ENCODE results near the gene PPM1F.
A peak's percentile ranks its signal among the peaks of the same experiment; 100 is the strongest.

Gene PPM1F, protein sequence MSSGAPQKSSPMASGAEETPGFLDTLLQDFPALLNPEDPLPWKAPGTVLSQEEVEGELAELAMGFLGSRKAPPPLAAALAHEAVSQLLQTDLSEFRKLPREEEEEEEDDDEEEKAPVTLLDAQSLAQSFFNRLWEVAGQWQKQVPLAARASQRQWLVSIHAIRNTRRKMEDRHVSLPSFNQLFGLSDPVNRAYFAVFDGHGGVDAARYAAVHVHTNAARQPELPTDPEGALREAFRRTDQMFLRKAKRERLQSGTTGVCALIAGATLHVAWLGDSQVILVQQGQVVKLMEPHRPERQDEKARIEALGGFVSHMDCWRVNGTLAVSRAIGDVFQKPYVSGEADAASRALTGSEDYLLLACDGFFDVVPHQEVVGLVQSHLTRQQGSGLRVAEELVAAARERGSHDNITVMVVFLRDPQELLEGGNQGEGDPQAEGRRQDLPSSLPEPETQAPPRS

DNA sequence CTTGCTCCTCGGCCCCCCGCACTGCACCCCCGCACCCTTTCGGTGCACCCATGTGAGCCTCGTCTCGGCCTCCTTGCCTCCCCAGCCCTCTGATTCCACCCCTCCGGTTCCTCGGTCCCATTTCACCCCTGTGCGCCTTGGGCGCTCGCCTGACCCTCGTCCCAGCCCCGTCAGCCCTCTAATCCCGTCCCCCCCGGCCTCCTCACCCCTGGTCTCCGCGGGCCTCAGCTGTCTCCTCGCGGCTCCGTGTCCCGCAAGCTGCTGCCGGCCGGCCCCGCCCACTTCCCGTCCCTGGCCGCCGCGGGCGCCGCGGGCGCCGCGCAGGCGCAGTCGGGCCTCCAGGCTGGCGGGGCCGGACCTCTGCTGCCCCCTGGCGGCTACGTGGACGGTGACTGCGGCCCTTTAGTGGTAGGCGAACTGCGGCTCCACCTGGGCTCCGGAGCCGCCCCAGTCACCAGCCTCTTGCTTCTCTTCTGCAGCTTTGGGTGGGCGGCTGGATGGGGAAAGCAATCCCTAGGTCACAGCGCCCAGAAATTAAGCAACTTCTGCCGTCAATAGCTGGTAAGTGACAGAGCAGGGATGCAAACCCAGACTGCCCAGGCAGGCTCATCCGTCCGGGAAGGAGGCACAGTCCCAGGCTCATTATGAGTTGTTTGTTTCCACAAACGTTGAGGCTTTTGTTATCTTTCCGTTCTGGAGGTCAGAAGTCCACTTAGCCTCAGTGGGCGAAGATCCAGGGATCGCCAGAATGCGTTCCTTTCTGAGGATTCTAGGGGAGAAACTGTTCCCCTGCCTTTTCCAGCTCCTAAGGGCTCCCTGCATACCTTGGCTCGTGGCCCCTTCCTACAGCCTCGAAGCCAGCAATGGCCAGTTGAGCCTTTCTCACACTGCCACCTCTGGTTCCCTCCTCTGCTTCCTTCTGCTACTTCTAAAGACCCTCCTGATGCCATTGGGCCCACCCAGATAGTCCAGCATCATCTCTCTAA, at the start of gene PPM1F:
Gene PPM1F, minus strand, starts transcription at position 263 of the 986 bp plus-strand sequence. CDS start 6,800 bp downstream, outside the sequence.
- DNase-seq, result peak; percentile 91

DNA sequence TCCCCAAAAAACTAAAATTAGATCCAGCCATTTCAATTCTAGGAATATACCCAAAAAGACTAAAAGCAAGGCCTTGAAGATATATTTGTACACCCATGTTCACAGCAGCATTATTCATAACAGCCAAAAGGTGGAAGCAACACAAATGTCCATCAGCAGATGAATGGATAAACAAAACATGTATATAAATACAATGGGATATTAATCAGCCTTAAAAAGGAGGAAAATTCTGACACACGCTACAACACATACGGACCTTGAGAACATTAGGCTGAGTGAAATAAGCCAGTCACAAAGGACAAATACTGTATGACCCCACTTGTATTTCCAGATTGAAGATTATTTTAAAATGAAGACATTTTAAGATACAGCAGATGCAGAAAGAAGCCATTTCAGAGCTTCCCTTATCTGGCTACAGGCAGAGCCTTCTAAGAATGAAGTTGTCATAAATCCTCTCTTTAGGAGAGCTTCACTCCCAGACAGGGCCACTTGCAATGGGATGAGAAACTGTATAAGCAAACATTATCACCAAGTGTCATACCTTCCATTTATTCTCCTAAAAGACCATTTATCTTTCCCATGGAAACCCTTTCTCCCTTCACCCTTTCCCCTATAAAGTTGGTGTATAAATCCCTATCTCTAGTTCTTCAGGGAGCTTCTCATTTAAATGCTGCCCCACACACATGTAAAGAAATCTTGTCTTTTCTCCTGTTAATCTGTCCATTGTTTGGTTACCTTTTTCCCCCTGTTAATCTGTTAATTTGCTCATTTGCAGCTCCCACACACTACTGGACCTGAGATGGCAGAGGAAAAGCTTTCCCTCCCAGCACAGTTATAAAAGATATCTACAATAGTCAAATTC, 49.2 kb upstream of the PPM1F start:
- DNase-seq, result no peak

DNA sequence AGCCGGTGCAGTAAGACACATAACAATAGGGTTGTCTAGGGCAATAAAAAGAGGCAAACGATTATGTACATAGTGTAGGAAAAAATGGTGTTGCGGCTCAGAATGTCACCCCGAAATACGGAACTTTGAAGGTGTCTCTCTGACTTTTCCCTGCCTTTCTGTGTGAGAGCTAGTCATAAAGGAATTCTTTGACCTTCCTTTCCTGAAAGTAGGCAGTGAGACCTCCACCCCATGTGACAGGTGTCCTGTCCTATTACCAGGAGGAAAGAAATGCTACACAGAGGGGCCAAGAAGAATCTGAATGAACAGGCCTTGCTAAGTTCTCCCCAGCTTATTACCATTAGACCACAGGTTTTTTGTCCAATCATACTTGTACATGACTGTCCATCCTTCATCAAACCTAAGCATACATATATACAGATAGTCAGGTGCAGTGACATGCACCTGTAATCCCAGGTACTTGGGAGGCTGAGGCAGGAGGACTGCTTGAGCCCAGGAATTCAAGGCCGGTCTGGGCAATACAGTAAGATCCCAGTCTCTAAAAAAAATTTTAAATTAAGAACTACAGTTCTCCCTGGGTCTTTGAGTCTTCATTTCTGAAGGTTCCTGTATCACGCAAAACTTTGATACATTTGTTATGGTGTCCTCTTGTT, 46.1 kb upstream of the PPM1F start:
- DNase-seq, result no peak

DNA sequence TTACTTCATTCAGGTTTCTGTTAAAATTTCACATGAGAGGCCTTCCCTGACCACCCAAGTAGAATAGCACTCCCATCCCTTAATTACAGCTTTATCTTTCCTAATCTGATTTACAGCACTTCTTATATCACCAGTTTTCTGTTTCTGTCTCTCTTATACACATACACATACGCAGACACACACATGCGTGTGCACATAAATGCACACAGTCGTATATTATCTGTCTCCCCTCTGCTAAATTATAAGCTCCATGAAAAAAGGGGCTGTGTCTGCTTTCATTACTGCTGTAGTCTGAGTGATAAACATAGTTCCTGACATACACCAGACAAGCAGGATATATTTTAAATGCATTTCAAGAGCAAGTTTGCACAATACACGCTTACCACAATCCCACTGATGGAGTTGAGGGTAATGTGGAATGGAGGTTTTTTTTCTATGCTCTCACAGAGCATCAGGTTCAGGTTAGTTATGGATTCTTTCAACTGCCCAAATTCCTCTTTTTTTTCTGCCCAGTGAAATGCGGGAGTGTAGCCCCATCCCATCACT, 43.6 kb upstream of the PPM1F start:
- DNase-seq, result no peak

DNA sequence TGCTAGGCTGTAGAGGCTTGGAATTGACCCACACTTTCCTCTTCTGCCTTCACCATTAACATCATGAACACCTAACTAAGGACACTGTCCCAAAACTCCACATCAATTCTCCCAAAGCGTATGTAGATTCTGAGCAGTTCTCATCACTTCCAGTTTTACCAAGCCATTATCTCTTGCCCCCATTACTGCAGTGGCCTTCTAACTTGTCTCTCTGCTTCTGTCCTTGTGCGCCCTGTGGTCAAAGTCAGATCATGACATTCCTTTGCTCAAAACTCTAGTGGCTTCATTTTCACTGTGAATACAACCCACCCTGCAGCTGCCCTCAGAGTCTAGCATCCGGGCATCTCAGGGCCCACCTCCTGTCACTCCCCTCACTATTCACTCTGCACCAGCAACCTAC, 43.0 kb upstream of the PPM1F start:
- DNase-seq, result no peak

DNA sequence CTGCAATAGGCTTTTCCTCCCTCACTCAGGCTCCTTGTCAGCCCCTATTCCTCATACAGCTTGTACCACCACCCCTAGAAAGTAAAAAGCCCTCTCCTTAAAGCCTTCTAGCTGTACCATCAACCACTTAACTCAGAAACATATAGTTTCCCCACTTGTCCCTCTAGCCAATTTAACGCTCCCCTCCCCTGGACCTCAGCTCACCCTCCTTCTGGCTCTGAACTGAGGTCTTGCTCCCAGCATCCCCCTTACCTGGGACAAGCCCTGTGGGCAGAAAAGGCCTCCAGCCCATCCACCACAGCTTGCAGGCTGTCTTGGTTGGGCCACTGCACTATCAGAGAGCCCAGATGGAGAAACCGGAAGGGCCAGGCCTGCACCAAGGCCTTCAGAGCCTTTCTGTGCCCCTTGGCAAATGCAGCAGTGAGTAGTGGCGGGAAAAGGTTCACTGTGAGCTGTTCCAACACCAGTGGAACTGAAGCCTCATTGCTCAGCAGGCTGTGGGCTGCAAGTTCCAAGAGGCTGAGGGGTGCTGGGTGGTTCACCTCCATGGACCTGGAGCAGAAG, 42.3 kb upstream of the PPM1F start:
- no peak for DNase-seq

DNA sequence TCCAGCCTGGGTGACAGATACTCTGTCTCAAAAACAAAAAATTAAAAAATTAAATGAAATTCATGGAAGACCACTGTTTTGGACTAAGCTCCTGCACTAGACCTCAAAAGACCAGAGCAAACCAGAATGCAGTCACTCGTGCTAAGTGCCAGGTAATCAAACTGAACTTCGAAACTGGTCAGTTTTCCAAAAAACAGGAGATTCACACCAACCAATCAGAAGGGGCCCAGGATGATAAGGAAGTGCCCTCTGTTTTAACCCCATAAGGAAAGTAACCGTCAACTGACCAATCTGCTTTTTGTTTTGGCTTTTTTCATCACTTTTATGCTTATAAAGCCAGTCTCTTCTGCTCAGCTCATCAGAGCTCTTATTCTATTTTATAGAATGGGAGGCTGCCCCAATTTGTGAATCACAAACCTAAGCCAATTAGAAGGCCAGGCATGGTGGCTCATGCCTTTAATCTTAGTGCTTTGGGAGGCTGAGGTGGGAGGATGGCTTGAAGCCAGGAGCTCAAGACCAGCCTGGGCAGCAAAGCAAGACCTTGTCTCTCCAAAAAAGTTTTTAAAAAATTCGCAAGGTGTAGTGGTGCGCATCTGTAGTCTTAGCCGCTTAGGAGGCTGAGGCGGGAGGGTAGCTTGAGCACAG, 40.1 kb upstream of the PPM1F start:
- DNase-seq, result no peak

DNA sequence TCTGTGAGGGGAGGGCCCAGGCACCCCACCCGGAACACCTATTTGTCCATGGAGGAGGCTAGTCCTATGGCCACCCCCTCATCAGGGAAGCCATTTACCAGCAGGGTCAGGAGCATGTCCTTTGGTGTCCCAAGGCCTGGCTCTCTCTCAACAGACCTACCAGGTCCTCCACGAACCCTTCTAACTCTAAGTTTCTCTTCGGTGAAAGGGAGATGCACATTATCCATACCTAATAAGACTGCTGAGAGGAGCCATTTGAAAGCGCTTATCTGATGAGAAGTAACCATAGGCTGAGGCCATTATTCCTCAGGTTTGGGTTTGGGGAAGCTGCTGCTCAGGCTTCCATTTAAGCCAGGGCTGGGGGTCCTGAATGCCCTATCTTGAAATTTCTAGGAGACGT, 39.1 kb upstream of the PPM1F start:
- DNase-seq, result no peak

DNA sequence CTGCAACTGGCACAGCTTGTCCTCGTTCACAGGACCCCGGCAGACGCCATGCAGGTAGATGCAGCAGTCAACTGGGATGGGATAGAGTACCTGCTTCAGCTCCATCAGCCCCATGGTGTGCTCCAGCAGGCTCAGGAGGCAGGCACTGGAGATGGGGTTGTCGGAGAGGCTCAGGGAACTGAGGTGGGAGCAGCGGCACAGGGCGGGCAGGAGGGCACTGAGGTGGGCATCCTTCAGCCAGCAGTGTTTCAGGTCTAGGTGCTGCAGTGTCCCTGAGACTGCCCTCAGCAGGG, 38.6 kb upstream of the PPM1F start:
- no peak for DNase-seq

DNA sequence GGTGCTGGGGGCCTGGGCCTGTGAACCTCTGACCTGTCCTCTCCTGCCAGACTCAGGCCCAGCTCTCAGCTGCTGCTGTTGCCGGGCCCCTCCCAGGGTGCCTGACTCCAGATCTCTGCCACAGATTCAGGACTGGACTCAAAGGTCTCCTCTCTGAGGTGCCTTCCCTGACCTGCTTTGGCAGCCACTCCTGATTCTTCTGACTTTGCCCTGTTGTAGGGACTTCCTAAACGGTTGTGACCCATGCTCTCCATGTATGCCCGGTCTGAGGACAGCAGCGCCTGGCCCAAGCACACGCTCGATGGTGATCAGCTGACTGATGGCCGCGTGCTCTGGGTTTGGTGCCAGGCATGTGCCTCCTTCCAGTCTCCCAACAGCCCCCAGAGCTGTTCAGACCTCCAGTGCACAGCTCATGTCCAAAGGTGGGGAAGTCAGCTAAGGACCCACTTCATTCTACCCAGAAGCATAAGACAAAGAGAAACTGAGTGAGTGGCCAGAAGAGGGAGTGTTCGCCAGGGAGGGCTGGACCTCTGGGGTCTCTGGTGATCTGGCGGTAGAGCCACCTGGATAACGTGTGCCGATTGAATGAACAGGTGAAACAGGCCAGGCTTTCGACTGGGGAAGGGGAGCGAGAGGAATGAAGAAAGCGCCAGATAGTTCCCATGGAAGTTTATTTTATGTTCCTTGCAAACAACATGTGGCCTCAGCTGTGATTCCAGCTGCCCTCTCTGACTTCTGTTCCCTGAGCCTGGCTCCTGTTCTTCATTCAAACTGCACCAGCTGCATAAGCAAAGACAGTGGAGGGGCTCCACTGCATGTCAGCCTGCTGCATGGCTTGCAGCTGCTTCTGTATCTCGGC, 38.0 kb upstream of the PPM1F start:
- no peak for DNase-seq

DNA sequence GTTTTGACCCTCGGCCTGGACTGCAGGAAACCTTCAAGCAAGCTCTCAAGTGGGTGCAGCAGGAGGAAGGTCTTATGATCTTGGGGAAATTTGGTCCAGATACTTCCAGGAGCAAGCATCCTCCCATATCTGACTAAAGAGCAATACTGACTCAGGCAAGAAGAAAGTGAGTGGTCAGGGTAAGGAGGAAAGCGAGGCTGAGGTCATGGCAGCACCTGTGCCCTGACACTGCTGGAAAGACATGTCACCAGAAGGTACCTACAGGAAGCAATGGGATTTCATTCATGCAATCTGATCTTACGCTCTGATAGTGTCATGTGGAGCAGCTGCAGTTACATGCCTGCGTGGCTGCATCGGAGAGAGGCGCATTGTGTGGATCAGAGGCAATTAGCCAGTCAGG, 36.4 kb upstream of the PPM1F start:
- no peak for DNase-seq

DNA sequence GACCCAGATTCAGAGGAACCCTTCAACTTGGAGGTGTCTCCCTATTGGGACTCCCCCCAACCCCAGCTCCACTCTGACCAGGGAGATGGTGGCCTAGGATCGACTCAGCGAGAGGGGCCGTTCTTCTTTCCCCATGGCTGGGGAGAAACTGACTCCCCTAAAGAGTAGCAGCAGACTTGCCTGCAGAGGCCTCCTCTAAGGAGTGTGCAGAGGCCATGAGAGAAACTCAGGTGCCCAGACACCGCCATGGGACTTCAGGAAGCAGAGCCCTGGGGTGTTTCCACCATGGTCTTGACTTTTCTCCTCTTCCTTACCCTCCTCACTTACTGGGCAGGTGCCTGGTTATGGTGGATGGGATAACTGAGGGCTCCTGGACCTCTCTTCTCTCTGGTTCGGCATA, 32.6 kb upstream of the PPM1F start:
- no peak for DNase-seq

DNA sequence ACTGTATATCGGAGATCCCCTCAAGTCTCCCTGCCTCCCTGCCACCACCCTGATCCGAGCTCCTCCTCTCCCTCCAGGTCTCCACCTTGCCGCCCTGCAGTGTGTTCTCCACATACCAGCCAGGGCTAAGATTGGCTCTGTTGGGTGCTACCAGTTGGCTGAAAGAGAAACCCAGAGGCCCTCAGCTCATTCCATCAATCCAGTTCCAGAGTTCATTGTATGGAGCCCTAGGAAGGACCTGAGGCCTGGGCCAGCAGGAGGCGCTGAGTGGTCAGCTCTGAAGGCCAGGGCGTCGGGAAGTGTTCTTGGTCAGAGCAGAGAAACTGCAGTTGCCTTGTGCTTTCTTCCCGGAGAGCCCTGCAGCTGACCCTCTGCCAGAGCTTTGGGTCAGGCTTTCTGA, 32.1 kb upstream of the PPM1F start:
- no peak for DNase-seq

DNA sequence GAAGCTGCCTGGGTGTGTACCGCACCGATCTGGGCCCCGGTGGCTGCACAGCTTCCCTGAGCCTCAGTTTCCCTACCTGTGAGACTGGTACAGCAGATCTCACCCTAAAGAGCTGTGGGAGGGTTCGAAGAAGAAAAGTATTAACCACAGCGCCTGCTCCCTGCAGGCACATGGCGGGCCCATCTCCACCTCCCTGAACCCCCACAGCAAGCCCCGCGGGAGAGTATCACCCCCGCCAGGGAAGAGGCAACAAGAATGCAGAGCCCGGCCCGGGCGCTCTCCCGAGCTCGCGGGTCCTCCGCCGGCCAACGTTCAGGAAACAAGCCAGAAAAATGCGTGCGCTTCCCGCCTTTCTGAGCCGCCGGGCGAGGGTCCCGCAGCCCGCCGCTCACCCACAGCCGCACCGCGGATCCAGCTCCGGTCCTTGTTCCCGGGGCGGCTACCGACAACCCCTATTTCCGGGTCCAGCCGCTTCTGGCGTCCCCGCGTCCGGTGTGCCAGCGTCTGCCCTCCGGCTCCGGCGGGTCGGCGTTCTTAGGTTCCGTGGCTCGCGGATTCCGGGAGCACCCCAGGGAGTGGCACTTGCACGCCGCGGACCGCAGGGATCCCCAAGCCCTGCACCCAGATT, 29.8 kb upstream of the PPM1F start, which contains the start of gene TOP3B:
Gene TOP3B, minus strand, starts transcription at position 450 of the 628 bp plus-strand sequence. CDS start 7,078 bp downstream, outside the sequence.
- peak; percentile 82 for DNase-seq

DNA sequence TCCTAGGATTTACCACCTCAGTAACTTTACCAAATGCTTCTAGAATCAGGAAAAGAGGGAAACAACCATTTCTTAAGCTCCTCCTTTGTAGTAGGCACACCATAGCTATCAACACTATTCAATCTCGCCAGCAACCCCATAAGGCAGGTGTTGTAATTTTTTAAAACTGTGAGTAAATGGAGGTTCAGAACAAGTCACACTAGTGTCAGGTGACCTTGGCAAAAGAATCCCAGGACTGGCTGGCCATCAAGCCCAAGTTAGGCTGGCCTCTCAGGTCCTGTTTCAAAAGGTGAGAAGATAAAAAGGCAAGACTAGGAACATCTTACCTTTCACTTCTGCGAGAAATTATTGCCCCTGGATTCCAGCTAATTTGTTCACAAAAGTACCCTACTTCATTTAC, 29.2 kb upstream of the PPM1F start:
- no peak for DNase-seq

DNA sequence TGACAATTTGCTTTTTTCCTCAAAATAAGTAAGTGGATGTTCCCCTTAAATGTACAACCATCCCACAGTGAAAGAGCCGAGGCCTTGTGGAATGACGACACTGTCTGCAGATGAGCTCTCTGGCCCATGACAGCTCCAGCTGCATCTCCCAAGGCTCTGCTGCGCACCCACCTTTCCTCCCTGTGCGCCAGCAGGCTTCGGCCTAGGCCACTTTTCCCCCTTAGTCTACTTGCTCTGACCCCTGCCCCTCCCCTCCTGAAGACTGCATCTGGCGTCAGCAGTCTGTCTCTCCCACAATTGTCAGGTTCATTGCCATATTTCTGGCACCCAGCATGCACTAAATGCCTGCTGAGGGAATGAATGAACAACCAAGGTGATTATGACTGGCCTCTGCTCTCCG, 27.9 kb upstream of the PPM1F start:
- no peak for DNase-seq

DNA sequence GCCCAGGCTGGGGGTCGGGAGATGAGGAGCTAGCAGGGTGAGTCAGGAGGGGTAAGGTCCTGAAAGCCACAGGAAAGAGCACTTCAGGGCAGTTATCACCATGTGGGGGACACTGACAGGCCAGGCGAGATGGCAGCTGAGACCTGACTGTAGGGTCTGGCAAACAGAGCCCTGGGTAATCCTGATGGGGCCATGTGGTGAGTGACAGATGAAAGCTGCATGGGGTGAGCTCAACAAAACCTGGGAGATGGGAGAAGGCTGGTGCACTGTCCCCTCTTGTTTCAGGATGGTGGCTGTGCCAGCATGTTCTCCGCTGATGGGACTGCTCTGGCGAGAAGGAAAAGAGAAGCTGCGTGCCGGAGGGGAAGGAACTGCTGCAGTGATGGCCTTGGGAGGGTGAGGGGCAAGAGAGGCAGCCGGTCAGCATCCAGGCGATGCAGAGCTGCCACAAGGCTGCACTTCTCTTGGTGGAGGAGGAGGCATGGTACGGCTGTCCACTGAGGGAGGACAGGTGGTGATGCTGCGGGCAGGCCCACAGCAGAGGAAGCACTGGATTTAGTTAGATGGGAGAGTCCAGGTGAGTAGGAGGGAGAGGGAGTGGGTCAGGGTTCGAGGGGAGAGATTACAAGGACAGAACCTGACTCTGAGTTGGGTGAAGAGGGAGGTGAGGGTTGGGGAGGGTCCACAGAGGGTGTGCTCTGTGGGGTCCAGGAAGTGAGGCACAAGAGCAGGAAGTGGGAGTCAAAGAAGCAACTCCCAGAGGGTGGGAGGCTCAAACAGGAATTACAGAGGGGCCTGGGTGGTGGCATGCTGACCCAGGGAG, 26.1 kb upstream of the PPM1F start:
- no peak for DNase-seq

DNA sequence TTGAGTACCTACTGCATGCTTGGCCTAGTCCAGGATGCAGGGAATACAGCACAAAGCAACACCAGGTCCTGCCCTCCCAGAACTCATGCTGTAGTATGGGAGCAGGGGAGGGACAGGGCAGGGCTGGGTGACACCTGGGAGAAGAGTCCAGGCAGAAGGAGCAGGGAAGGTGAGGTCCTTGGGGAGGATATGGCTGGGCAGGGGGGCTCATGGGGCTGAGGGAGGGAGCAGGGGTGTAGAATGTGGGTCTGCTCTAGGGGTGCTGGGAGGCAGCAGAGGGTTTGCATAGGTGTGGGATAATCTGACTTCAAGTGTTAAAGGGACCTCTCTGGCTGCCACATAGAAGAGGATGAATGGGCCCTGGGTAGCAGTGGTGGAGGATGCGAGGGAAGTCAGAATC, 25.2 kb upstream of the PPM1F start:
- no peak for DNase-seq

DNA sequence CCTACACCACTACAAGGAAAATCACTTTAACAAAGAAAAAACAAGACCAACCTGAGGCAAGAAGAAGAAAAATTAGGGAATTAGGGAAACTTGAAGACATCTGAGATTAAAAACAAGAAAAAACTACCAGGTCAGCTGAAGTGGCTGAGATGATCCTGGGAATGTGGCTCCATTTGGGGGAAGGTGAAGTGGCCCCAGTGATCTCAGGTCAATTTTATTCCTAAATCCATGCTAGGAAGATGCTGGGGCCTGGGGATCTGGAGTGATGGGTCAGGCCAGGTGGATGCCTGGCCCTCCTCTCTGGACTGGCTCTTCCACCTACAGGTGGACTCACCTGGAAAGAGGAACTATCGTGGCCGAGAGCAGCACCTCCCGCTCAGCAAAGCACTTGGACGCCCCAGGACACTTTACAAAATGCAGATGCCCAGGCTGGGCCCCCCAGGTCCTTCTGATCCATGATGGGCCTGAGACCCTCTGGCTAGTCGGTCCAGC, 23.3 kb upstream of the PPM1F start:
- no peak for DNase-seq

Measured in CD4-positive, alpha-beta T cell treated with Interleukin-10 for 1 hour (primary cell).